HG03135 (cell line): ENCODE results near the gene PGRMC2.
"Not testable (repeated sequence)": the region's sequence is repeated elsewhere in the genome, so short reads cannot be mapped to it uniquely, and the experiment has no call there.

Experiments used
- ATAC-seq: cut with Tn5 transposase; IDR thresholded peaks from one replicate; pipeline ENCODE4 v1.9.1; 2021; ENCODE audit warnings: mild to moderate bottlenecking, moderate library complexity; ENCODE audit not compliant: unreplicated experiment

Gene PGRMC2

GRCh38 chr4:128271551-128271950 lies 16.1 kb downstream of the PGRMC2 start:
- no peak for ATAC-seq

- ATAC-seq, result no peak
Measured at GRCh38 chr4:128268970-128269369, 18.6 kb downstream of the PGRMC2 start.

- ATAC-seq, result no peak
Measured at GRCh38 chr4:128267745-128268144, 19.9 kb downstream of the PGRMC2 start.

- ATAC-seq, result not testable (repeated sequence)
Measured at GRCh38 chr4:128267171-128267570, 20.4 kb downstream of the PGRMC2 start.

GRCh38 chr4:128265550-128265949 lies 22.1 kb downstream of the PGRMC2 start:
- ATAC-seq, result not testable (repeated sequence)

- not testable (repeated sequence) for ATAC-seq
Measured at GRCh38 chr4:128259889-128260288, 27.7 kb downstream of the PGRMC2 start.

- not testable (repeated sequence) for ATAC-seq
Measured at GRCh38 chr4:128258166-128258565, 29.4 kb downstream of the PGRMC2 start.

GRCh38 chr4:128256539-128256938 lies 31.1 kb downstream of the PGRMC2 start:
- no peak for ATAC-seq

GRCh38 chr4:128255906-128256305 lies 31.7 kb downstream of the PGRMC2 start:
- ATAC-seq, result no peak

- ATAC-seq, result no peak
Measured at GRCh38 chr4:128249787-128250668, 37.6 kb downstream of the PGRMC2 start.

- ATAC-seq, result no peak
Measured at GRCh38 chr4:128247906-128248305, 39.7 kb downstream of the PGRMC2 start.

- not testable (repeated sequence) for ATAC-seq
Measured at GRCh38 chr4:128245391-128245790, 42.2 kb downstream of the PGRMC2 start.

- no peak for ATAC-seq
Measured at GRCh38 chr4:128244379-128244778, 43.2 kb downstream of the PGRMC2 start.

- ATAC-seq, result no peak
Measured at GRCh38 chr4:128242601-128243000, 45.0 kb downstream of the PGRMC2 start.

- ATAC-seq, result no peak
Measured at GRCh38 chr4:128241981-128242380, 45.6 kb downstream of the PGRMC2 start.

GRCh38 chr4:128241425-128241913 lies 46.1 kb downstream of the PGRMC2 start:
- ATAC-seq, result no peak

GRCh38 chr4:128241019-128241418 lies 46.6 kb downstream of the PGRMC2 start:
- ATAC-seq, result no peak

GRCh38 chr4:128234836-128235235 lies 52.8 kb downstream of the PGRMC2 start:
- ATAC-seq, result no peak

GRCh38 chr4:128232719-128233118 lies 54.9 kb downstream of the PGRMC2 start:
- no peak for ATAC-seq

- no peak for ATAC-seq
Measured at GRCh38 chr4:128228845-128229795, 58.5 kb downstream of the PGRMC2 start.

- ATAC-seq, result no peak
Measured at GRCh38 chr4:128227991-128228571, 59.5 kb downstream of the PGRMC2 start.
